Natural killer cell treated with Interleukin-12 subunit alpha and Interleukin-12 subunit beta and Interleukin-15 and Interleukin-18, amount 100 ng/mL, for 72 hours (primary cell): Measurements from ENCODE around the gene UNKL. TPM values are rescaled to one million over a fixed set of nuclear protein-coding genes. Genes with fewer than 3 reads are reported as not detected.

ENCODE experiments used
- ATAC-seq, 2 donors: fragments of 150-1000 bp; cut with Tn5 transposase in 1 of 2; sonication (Bioruptor Pico), chemical (Tn5 transposase) in 1 of 2; 2 replicates each; pipeline ENCODE4 v1.10.0; 2021
- DNase-seq: peaks from one replicate; pipeline ENCODE4 v3.0.0; 2022; ENCODE audit warnings: low spot score
- H3K27ac Mint-ChIP-seq, 2 donors: 1 replicate in 1 of 2; 2 replicates in 1 of 2; pipeline ENCODE4 v1.8.0; 2022; ENCODE audit warnings: mixed read lengths in 2 of 2, mild to moderate bottlenecking in 1 of 2, moderate library complexity in 1 of 2
- H3K27me3 Mint-ChIP-seq, 2 donors: 1 replicate in 1 of 2; 2 replicates in 1 of 2; pipeline ENCODE4 v1.8.0; 2022; ENCODE audit warnings: mixed read lengths in 2 of 2
- H3K36me3 Mint-ChIP-seq: one replicate; pipeline ENCODE4 v1.8.0; 2022; ENCODE audit warnings: mixed read lengths
- H3K4me1 Mint-ChIP-seq, 2 donors: 1 replicate in 1 of 2; 2 replicates in 1 of 2; pipeline ENCODE4 v1.8.0; 2022; ENCODE audit warnings: low read depth in 2 of 2, mixed read lengths in 2 of 2, mild to moderate bottlenecking in 1 of 2
- H3K4me3 Mint-ChIP-seq: one replicate; pipeline ENCODE4 v1.8.0; 2022; ENCODE audit warnings: mixed read lengths
- H3K9me3 Mint-ChIP-seq: 2 replicates; pipeline ENCODE4 v1.8.0; 2022; ENCODE audit warnings: mixed read lengths
- total RNA-seq, 2 donors: library from RNA; stranded (reverse); gene quantifications; one replicate each; pipeline ENCODE4 v1.2.3, GENCODE V29; 2022

The UNKL gene
- total RNA-seq, 2 donors from 2014 or later = 25.4 to 72.1 TPM

DNA sequence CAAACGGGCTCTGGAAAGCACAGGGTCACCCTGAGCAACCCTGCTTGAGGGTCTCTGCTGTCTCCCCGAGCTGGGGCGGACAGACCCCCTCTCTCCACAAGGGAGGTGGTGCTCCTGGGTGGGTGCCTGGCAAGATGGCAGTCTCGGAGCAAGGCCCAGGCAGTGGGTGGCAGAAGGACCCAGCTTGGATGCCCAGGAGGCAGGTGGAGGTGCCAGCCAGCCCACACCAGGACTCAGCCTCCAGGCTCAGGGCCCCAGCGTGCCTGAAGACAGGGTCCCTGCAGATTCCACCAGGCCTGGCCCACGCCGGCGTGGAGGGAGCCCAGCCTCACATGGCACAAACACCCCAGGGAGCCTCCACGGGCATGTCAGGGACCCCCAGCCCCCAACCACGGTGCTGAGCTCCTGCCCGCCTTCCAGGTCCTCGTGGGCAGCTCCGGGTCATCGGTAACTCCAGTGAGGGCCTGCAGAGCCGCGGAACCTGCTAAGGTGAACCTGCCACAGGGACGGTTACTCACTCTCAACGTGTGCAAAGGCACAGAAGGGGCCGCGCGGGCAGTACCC lies 20.8 kb downstream of the UNKL start:
- Mint-ChIP-seq H3K36me3 (no peaks in the 10 kb centered on the region), H3K9me3 (no peaks in the 10 kb centered on the region), H3K27me3 (no peaks in the 10 kb centered on the region), H3K4me1 (no peaks in the 10 kb centered on the region), H3K4me3 (no peak overlapping the region), H3K27ac (no peak overlapping the region)
- no peak for ATAC-seq
- no peak for DNase-seq

GRCh38 chr16:1392826-1393225 lies 21.7 kb downstream of the UNKL start:
- no peaks in the 10 kb centered on the region for H3K27me3 Mint-ChIP-seq
- ATAC-seq (no peak), DNase-seq (no peak)
- H3K4me3 Mint-ChIP-seq = no peak overlapping the region
- no peak overlapping the region for H3K27ac Mint-ChIP-seq
- H3K9me3 Mint-ChIP-seq = no peaks in the 10 kb centered on the region
- H3K36me3 Mint-ChIP-seq = no peaks in the 10 kb centered on the region
- no peaks in the 10 kb centered on the region for H3K4me1 Mint-ChIP-seq

GRCh38 chr16:1390239-1390779 lies 24.2 kb downstream of the UNKL start:
- H3K9me3 Mint-ChIP-seq = no peaks in the 10 kb centered on the region
- no peaks in the 10 kb centered on the region for H3K4me1 Mint-ChIP-seq
- ATAC-seq = no peak
- H3K36me3 Mint-ChIP-seq = no peaks in the 10 kb centered on the region
- no peak overlapping the region for H3K27ac Mint-ChIP-seq
- H3K4me3 Mint-ChIP-seq = no peak overlapping the region
- H3K27me3 Mint-ChIP-seq = no peaks in the 10 kb centered on the region
- no peak for DNase-seq

GRCh38 chr16:1389762-1390161 lies 24.7 kb downstream of the UNKL start:
- ATAC-seq = no peak
- DNase-seq = no peak
- no peaks in the 10 kb centered on the region for H3K36me3 Mint-ChIP-seq

GRCh38 chr16:1387331-1387730 lies 27.2 kb downstream of the UNKL start:
- Mint-ChIP-seq H3K36me3 (no peaks in the 10 kb centered on the region), H3K4me1 (no peaks in the 10 kb centered on the region), H3K27ac (no peak overlapping the region), H3K9me3 (no peaks in the 10 kb centered on the region), H3K4me3 (no peak overlapping the region), H3K27me3 (no peaks in the 10 kb centered on the region)
- DNase-seq (peak; percentile 59), ATAC-seq (peak; percentile 15 to 21)

More at GRCh38 chr16:1389762-1390161, 24.7 kb downstream of the UNKL start:
- Mint-ChIP-seq H3K4me3 (no peak overlapping the region), H3K27ac (no peak overlapping the region), H3K4me1 (no peaks in the 10 kb centered on the region), H3K9me3 (no peaks in the 10 kb centered on the region), H3K27me3 (no peaks in the 10 kb centered on the region)

DNA sequence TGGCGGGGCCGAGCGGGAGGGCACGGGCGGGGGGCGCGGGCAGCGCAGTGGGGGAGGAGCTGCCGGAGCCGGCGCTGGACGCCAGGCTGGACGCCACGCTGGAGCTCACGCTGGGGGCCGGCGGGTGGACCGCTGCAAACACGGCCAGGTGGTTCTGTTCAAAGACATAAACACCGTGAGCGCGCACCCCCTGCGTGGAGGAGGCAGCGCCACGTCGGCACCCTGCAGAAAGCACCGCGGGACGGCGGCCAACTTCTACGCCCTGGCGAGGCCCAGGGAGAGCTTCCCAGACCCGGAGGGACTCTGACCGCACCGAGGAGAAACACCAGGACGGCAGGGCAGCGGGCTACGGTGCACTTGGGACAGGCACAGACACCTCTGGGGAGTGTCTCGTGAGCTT lies 29.3 kb downstream of the UNKL start:
- no peaks in the 10 kb centered on the region for H3K27me3 Mint-ChIP-seq
- H3K9me3 Mint-ChIP-seq = no peaks in the 10 kb centered on the region
- no peak for ATAC-seq
- peaks cover 7 to 11% of the 10 kb centered on the region in 2 donors for H3K4me1 Mint-ChIP-seq
- DNase-seq = no peak
- H3K4me3 Mint-ChIP-seq = no peak overlapping the region
- H3K27ac Mint-ChIP-seq = no peak overlapping the region
- H3K36me3 Mint-ChIP-seq = no peaks in the 10 kb centered on the region

DNA sequence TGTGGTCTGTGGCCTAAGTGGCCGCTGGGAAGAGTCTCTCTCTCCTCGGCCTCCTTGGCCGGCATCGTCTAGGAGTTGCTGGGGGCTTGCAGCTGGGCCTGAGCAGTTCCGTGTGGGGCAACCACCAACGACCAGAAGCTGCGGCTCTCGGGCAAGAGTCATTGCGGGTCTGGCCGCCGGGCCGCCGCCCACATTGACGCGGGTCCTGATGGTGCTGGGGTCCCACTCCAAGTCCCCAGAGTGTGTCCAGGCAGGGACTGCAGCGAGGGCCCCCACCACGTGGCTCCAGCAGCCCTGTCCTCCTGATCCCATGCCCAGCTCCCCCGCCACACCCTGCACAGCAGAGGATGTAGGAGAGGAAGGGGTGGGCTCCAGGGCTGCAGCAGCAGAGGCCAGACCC lies 30.9 kb downstream of the UNKL start:
- Mint-ChIP-seq H3K4me1 (peaks cover 14 to 19% of the 10 kb centered on the region in 2 donors), H3K27me3 (no peaks in the 10 kb centered on the region), H3K36me3 (no peaks in the 10 kb centered on the region), H3K4me3 (no peak overlapping the region), H3K27ac (no peak overlapping the region), H3K9me3 (no peaks in the 10 kb centered on the region)
- DNase-seq = no peak
- ATAC-seq = no peak

GRCh38 chr16:1381612-1382406 lies 32.7 kb downstream of the UNKL start:
- H3K9me3 Mint-ChIP-seq = no peaks in the 10 kb centered on the region
- ATAC-seq (peak; percentile 26 to 33), DNase-seq (no peak)
- peak overlapping the region; percentile 4 for H3K4me3 Mint-ChIP-seq
- H3K27ac Mint-ChIP-seq = peak overlapping the region in 1 of 2 donors; percentile 53
- no peaks in the 10 kb centered on the region for H3K36me3 Mint-ChIP-seq
- peaks cover 20 to 26% of the 10 kb centered on the region in 2 donors for H3K4me1 Mint-ChIP-seq
- no peaks in the 10 kb centered on the region for H3K27me3 Mint-ChIP-seq

DNA sequence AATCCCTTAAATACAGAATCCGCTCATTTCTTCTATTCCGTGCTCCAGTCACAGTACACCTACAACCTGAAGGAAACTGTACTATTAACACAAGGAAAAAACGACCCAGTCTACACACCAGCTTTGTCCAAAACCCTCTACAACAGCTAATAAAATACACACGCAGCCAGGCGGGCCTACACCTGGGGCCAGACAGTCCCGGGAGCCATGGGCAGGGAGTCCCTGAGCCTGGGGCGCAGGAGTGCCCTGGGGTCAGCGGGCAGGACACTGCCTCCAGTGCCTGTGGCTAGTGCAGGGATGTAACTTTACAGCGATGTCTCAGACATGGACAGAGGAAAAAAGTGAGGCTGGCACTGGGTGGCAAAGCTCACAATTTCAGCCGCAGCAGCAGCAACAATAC lies 34.3 kb downstream of the UNKL start:
- H3K9me3 Mint-ChIP-seq = no peaks in the 10 kb centered on the region
- H3K36me3 Mint-ChIP-seq = no peaks in the 10 kb centered on the region
- H3K27ac Mint-ChIP-seq = peak overlapping the region; percentile 49 to 62
- H3K27me3 Mint-ChIP-seq = no peaks in the 10 kb centered on the region
- peak overlapping the region; percentile 82 for H3K4me3 Mint-ChIP-seq
- no peak for DNase-seq
- peaks cover 20 to 26% of the 10 kb centered on the region in 2 donors for H3K4me1 Mint-ChIP-seq
- no peak for ATAC-seq

- Mint-ChIP-seq H3K9me3 (no peaks in the 10 kb centered on the region), H3K27me3 (no peaks in the 10 kb centered on the region), H3K4me3 (peak overlapping the region; percentile 87), H3K27ac (peak overlapping the region; percentile 89 to 95), H3K36me3 (no peaks in the 10 kb centered on the region), H3K4me1 (peaks cover 20 to 26% of the 10 kb centered on the region in 2 donors)
- peak; percentile 72 for DNase-seq
- ATAC-seq = peak; percentile 82 to 88
Measured at GRCh38 chr16:1379304-1380076, 35.0 kb downstream of the UNKL start.

GRCh38 chr16:1378804-1379303 lies 35.6 kb downstream of the UNKL start:
- no peaks in the 10 kb centered on the region for H3K27me3 Mint-ChIP-seq
- H3K27ac Mint-ChIP-seq = peak overlapping the region; percentile 89 to 95
- H3K36me3 Mint-ChIP-seq = no peaks in the 10 kb centered on the region
- ATAC-seq = peak; percentile 85 to 88
- H3K4me1 Mint-ChIP-seq = peaks cover 20 to 26% of the 10 kb centered on the region in 2 donors
- H3K9me3 Mint-ChIP-seq = no peaks in the 10 kb centered on the region
- DNase-seq = peak; percentile 92
- H3K4me3 Mint-ChIP-seq = peak overlapping the region; percentile 87

DNA sequence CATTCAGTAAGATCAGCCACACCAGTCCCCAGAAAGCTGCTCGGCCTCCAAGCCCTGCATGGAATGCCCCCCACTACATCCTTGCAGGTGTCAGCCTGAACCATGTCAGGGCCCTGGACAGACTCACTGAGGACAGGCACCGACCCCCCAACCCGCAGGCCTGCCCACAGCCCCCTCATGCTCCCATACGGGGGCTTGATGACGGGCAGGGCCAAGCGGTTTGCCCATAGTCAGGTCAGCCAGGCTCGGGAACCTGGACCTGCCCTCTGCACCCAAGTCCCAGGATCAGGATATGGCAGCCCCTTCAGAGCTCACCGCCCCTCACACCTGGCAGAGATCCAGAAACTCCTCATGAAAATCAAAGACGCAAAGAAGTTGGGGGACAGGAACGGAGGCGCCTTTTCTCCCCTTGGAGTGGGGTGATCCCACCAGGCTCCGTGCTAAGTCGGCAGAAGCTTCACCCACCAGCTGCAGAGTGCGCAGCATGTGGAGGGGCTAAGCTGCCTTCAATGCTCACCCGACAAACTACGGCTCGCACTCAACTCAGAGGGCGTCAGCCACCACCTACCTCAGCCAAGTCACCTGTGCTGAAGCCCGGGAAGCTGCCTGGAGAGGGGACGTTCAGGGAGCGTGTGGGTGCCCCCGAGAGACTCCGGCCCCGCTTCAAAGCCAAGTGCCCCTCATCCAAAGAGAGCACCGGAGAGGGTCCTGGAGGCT lies 36.3 kb downstream of the UNKL start:
- Mint-ChIP-seq H3K27me3 (no peaks in the 10 kb centered on the region), H3K9me3 (no peaks in the 10 kb centered on the region), H3K27ac (peak overlapping the region; percentile 89 to 95), H3K4me1 (peaks cover 20 to 26% of the 10 kb centered on the region in 2 donors), H3K36me3 (no peaks in the 10 kb centered on the region), H3K4me3 (peak overlapping the region; percentile 87)
- DNase-seq (no peak), ATAC-seq (no peak)

GRCh38 chr16:1377406-1378010 lies 37.0 kb downstream of the UNKL start:
- Mint-ChIP-seq H3K27ac (peak overlapping the region in 1 of 2 donors; percentile 89), H3K27me3 (no peaks in the 10 kb centered on the region), H3K4me3 (peak overlapping the region; percentile 87), H3K9me3 (no peaks in the 10 kb centered on the region), H3K4me1 (peaks cover 20 to 26% of the 10 kb centered on the region in 2 donors), H3K36me3 (no peaks in the 10 kb centered on the region)
- no peak for DNase-seq
- ATAC-seq = no peak
